ENCODE data around the gene PMVK. TPM values are rescaled to one million over a fixed set of nuclear protein-coding genes. Genes with fewer than 3 reads are reported as not detected.

The PMVK gene
- total RNA-seq, 1 experiment from 2014 or later: 26.3 TPM

DNA sequence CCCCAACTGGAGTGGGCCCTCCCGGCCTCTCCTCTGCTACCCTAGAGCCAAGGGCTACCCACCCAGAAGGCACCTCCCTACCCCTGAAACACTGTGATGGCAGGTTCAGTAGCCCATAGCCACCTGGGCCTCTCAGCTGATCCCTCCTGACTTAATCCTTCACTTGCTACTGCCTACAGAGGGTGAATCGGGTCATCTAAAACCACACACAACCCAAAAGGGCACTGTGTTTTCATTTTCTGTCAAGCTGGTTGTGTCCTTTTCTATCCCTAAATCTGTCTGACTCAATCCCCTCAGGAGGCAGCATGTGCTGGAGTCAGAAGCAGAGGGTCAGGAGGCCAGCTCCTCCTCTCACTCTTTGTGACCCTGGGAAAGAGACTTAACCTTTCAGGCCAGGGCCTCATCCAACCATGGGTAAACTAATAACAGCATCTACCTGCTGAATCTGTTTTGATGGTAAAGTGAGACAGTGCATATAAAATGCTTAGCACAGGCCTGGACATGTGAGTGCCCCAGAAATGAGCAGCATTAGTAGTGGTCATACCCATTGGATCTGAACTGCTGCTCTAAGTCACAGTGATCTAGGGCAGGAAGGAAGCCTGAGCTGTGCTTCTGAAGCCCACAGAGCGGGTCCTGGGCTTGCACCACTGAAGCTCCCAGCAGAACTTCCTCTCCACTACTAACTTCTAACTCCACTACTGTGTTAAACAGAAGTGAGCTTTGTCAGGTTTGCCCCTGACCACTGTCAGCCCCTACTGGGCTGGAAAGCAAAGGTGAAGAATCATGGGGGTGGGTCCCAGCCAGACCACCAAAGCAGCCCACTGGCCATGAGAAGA, 11.0 kb downstream of the PMVK start:
- no peak overlapping the region for H3T11ph ChIP-seq (ENCODE audit: low read length)
- no peak overlapping the region for H3K23ac ChIP-seq (ENCODE audit: insufficient read length, low read depth, low read length)
- no peaks in the 10 kb centered on the region for H3K23me2 ChIP-seq (ENCODE audit: insufficient read length, low read depth, low read length, poor library complexity, severe bottlenecking)
- no peak overlapping the region for H3K56ac ChIP-seq (ENCODE audit: insufficient read length, low read depth, low read length)
- H3K4ac ChIP-seq (ENCODE audit: low read depth, low read length): no peak overlapping the region
- no peak overlapping the region for H3K4me2 ChIP-seq (ENCODE audit: insufficient read depth, insufficient read length, low read length)
- H2AFZ ChIP-seq (ENCODE audit: low read length): no peak overlapping the region
- no peak overlapping the region for H4K91ac ChIP-seq (ENCODE audit: insufficient read length, low read depth, low read length)
- Mint-ChIP-seq H3K4me3 (no peak overlapping the region), H3K36me3 (ENCODE audit: insufficient read depth in 1 of 3, low read depth in 3 of 3) (peaks cover 3 to 50% (median 30%) of the 10 kb centered on the region in 3 experiments; a peak in 6 of 7 replicates), H3K4me1 (no peaks in the 10 kb centered on the region), H3K27me3 (ENCODE audit: low read depth) (no peaks in the 10 kb centered on the region), H3K9me3 (no peaks in the 10 kb centered on the region), H3K27ac (no peak overlapping the region; a peak in 1 of 7 replicates)
- no peak overlapping the region for H3K9ac ChIP-seq (ENCODE audit: extremely low read depth, insufficient read length, low read length)
- no peaks in the 10 kb centered on the region for H3K4me1 ChIP-seq (ENCODE audit: insufficient read depth, low read length)
- H4K8ac ChIP-seq (replicated peaks; ENCODE audit: insufficient read length, low read depth, low read length): no peak overlapping the region
- H2BK120ac ChIP-seq (ENCODE audit: low read depth, low read length, poor library complexity, severe bottlenecking): no peak overlapping the region
- H4K20me1 ChIP-seq (ENCODE audit: control insufficient read depth, insufficient read depth, insufficient read length): no peaks in the 10 kb centered on the region
- no peak overlapping the region for H2BK20ac ChIP-seq (ENCODE audit: low read depth, low read length, poor library complexity, severe bottlenecking)
- H2AK5ac ChIP-seq (ENCODE audit: insufficient read length, low read length): no peak overlapping the region
- H2BK12ac ChIP-seq (ENCODE audit: insufficient read length, low read depth, low read length): no peak overlapping the region
- DNase-seq: no peak
- no peaks in the 10 kb centered on the region for H3K27me3 ChIP-seq (ENCODE audit: insufficient read depth, low read length)
- H3K14ac ChIP-seq (ENCODE audit: insufficient read depth, low read length): no peak overlapping the region
- no peak overlapping the region for H2BK5ac ChIP-seq (ENCODE audit: insufficient read length, low read length)
- no CpG with 5 or more reads among the region's 3 CpGs for WGBS (ENCODE audit: extremely low coverage, insufficient read length, low lambda C conversion rate)
- no peak overlapping the region for H2BK15ac ChIP-seq (ENCODE audit: low read depth, low read length)
- no peaks in the 10 kb centered on the region for H3K9me3 ChIP-seq (ENCODE audit: control insufficient read depth, low read depth, low read length)
- no peak overlapping the region for H4K5ac ChIP-seq (ENCODE audit: insufficient read length, low read depth, low read length)
- no peak overlapping the region for H3K27ac ChIP-seq (ENCODE audit: insufficient read length, low read depth, low read length)
- no peaks in the 10 kb centered on the region for H3K79me1 ChIP-seq (ENCODE audit: insufficient read depth, low read depth, low read length, poor library complexity, severe bottlenecking)
- H3K18ac ChIP-seq (ENCODE audit: insufficient read length, low read depth, low read length): no peak overlapping the region
- TF ChIP-seq, protein P1, sequence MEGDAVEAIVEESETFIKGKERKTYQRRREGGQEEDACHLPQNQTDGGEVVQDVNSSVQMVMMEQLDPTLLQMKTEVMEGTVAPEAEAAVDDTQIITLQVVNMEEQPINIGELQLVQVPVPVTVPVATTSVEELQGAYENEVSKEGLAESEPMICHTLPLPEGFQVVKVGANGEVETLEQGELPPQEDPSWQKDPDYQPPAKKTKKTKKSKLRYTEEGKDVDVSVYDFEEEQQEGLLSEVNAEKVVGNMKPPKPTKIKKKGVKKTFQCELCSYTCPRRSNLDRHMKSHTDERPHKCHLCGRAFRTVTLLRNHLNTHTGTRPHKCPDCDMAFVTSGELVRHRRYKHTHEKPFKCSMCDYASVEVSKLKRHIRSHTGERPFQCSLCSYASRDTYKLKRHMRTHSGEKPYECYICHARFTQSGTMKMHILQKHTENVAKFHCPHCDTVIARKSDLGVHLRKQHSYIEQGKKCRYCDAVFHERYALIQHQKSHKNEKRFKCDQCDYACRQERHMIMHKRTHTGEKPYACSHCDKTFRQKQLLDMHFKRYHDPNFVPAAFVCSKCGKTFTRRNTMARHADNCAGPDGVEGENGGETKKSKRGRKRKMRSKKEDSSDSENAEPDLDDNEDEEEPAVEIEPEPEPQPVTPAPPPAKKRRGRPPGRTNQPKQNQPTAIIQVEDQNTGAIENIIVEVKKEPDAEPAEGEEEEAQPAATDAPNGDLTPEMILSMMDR (conservative IDR thresholded peaks at IDR 0.05): no peak
- no peaks in the 10 kb centered on the region for H3K79me2 ChIP-seq (ENCODE audit: insufficient read depth, low read length)

Measured in H9 (cell line).